Testis (tissue), 3 donors: ENCODE data around the gene CDC27. TPM values are rescaled to one million over a fixed set of nuclear protein-coding genes. Genes with fewer than 3 reads are reported as not detected.

ENCODE experiments used
- DNase-seq: peaks from one replicate; pipeline ENCODE4 v3.0.0-alpha.2; 2019
- H3K27ac ChIP-seq, 2 donors: fragments of 200-600 bp; sonication (generic); one replicate each; pipeline ENCODE4 v1.5.1; 2019
- H3K27me3 ChIP-seq: fragments of 200-600 bp; sonication (generic); one replicate; pipeline ENCODE4 v1.5.1; 2019
- H3K36me3 ChIP-seq: fragments of 200-600 bp; sonication (generic); one replicate; pipeline ENCODE4 v1.5.1; 2017; ENCODE audit warnings: low read depth; ENCODE audit errors: missing control alignments
- H3K4me1 ChIP-seq: fragments of 200-600 bp; sonication (generic); one replicate; pipeline ENCODE4 v1.5.1; 2019
- H3K4me3 ChIP-seq, 2 donors: fragments of 200-600 bp; sonication (generic); one replicate each; pipeline ENCODE4 v1.5.1; 2017 to 2019
- H3K9me3 ChIP-seq: fragments of 200-600 bp; sonication (generic); one replicate; pipeline ENCODE4 v1.5.1; 2017
- CTCF ChIP-seq, 3 experiments: fragments of 450-650 bp in 2 of 3; fragments of 200-600 bp in 1 of 3; sonication (generic) in 1 of 3; IDR thresholded peaks; one replicate each; pipeline ENCODE4 v1.5.1; 2016 to 2019; ENCODE audit warnings: antibody characterized with exemption in 3 of 3, mild to moderate bottlenecking in 2 of 3, moderate library complexity in 1 of 3
- POLR2A ChIP-seq: fragments of 450-650 bp; IDR thresholded peaks from one replicate; pipeline ENCODE4 v1.6.1; 2017; ENCODE audit warnings: antibody characterized with exemption, mild to moderate bottlenecking, moderate library complexity
- WGBS, 2 donors: methylation state at CpG; one replicate each; pipeline ENCODE4 v1.1.5; 2018; 5-methylcytosine and 5-hydroxymethylcytosine counted together
- intact Hi-C: fragments of 100-400 bp; cut with DNase I; formaldehyde crosslinking; loops from one replicate; pipeline ENCODE4 v1.15.1; 2023; ENCODE audit warnings: low total_unique reads
- polyA plus RNA-seq: library from polyadenylated mRNA; stranded (reverse); fragments of 350-450 nt; fragmentation: Illumina TruSeq; extraction: RNeasy Lipid Tissue Mini Kit (QIAGEN cat#74804); gene quantifications from one replicate; pipeline ENCODE4 v1.2.3, GENCODE V29; 2014; ENCODE audit warnings: low read depth, low replicate concordance; ENCODE audit not compliant: insufficient read depth
- total RNA-seq, 2 donors: library from RNA; depleted of rRNA; stranded (reverse); fragments of >200 nt; gene quantifications; one replicate each; pipeline ENCODE4 v1.2.3, GENCODE V29; 2016

Gene CDC27
- total and polyA plus RNA-seq, 3 donors from 2014 or later: 74.6 to 99.8 (median 85.8) TPM

GRCh38 chr17:47099451-47099986 is 89.6 kb downstream of the CDC27 start:
- Histone ChIP-seq H3K27me3 (no peaks in the 10 kb centered on the region), H3K4me3 (peak overlapping the region; percentile 94 to 99), H3K36me3 (no peaks in the 10 kb centered on the region), H3K27ac (peak overlapping the region; percentile 76 to 80), H3K9me3 (no peaks in the 10 kb centered on the region), H3K4me1 (peaks cover 15% of the 10 kb centered on the region)
- TF ChIP-seq POLR2A (no peak), CTCF (IDR thresholded peaks at IDR 0.05) (no peak)
- 2% methylated on average over 21 to 22 of the region's 22 CpGs for WGBS, 2 donors
- intact Hi-C loops: no loop called here
- no peak for DNase-seq

- TF ChIP-seq CTCF (IDR thresholded peaks at IDR 0.05) (no peak), POLR2A (no peak)
- H3K4me3 ChIP-seq: no peak overlapping the region
- DNase-seq: no peak
- intact Hi-C loops: no loop called here
- no peaks in the 10 kb centered on the region for H3K27me3 ChIP-seq
- H3K36me3 ChIP-seq: no peaks in the 10 kb centered on the region
- H3K4me1 ChIP-seq: peaks cover 15% of the 10 kb centered on the region
- 91 to 95% methylated on average over 3 of the region's 3 CpGs for WGBS, 2 donors
- H3K27ac ChIP-seq: no peak overlapping the region
- no peaks in the 10 kb centered on the region for H3K9me3 ChIP-seq
Measured at GRCh38 chr17:47096343-47096742, 92.8 kb downstream of the CDC27 start.

- H3K4me3 ChIP-seq: no peak overlapping the region
- H3K27me3 ChIP-seq: no peaks in the 10 kb centered on the region
- H3K4me1 ChIP-seq: peaks cover 15% of the 10 kb centered on the region
- no peaks in the 10 kb centered on the region for H3K9me3 ChIP-seq
- H3K36me3 ChIP-seq: no peaks in the 10 kb centered on the region
- TF ChIP-seq POLR2A (no peak), CTCF (IDR thresholded peaks at IDR 0.05) (no peak)
- WGBS, 2 donors: 56 to 58% methylated on average over 4 of the region's 4 CpGs
- no peak for DNase-seq
- intact Hi-C loops: no loop called here
- no peak overlapping the region for H3K27ac ChIP-seq
Measured at GRCh38 chr17:47095268-47095667, 93.8 kb downstream of the CDC27 start.

GRCh38 chr17:47087093-47087492 is 102.0 kb downstream of the CDC27 start:
- DNase-seq: no peak
- intact Hi-C loops: no loop called here
- 73 to 83% methylated on average over 3 of the region's 3 CpGs for WGBS, 2 donors
- no peaks in the 10 kb centered on the region for H3K36me3 ChIP-seq
- no peaks in the 10 kb centered on the region for H3K27me3 ChIP-seq
- H3K4me3 ChIP-seq: no peak overlapping the region
- no peak overlapping the region for H3K27ac ChIP-seq
- H3K9me3 ChIP-seq: no peaks in the 10 kb centered on the region
- TF ChIP-seq POLR2A: no peak
- TF ChIP-seq CTCF (IDR thresholded peaks at IDR 0.05): no peak
- H3K4me1 ChIP-seq: no peaks in the 10 kb centered on the region

GRCh38 chr17:47085736-47086135 is 103.4 kb downstream of the CDC27 start:
- Histone ChIP-seq H3K27me3 (no peaks in the 10 kb centered on the region), H3K4me3 (no peak overlapping the region), H3K27ac (no peak overlapping the region), H3K4me1 (no peaks in the 10 kb centered on the region), H3K9me3 (no peaks in the 10 kb centered on the region), H3K36me3 (no peaks in the 10 kb centered on the region)
- no peak for TF ChIP-seq CTCF (IDR thresholded peaks at IDR 0.05)
- TF ChIP-seq POLR2A: no peak
- no peak for DNase-seq
- 92 to 95% methylated on average over 1 of the region's 1 CpG for WGBS, 2 donors
- intact Hi-C loops: no loop called here
